Measurements from ENCODE around the gene ZXDC.

DNA sequence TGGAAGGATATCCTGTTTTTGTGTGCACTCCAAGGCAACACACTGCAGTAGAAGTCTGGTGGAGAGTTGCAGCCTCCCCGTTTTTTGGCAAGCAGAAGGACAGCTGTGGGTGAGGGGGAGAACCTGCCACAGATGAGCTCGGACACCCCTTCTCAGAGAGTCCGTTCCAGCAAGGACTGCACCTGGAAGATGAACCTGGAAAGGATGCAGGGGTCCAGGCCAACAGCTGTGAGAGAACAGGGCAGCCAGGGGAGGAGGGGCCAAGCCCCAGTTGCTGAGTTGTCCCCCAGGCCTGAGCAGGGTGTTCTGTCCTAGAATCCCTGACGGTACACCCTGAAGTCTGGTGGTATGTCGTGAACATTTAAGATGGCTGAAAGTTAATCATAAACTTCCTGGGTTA lies 30.2 kb downstream of the ZXDC start:
- TF ChIP-seq, protein P1, sequence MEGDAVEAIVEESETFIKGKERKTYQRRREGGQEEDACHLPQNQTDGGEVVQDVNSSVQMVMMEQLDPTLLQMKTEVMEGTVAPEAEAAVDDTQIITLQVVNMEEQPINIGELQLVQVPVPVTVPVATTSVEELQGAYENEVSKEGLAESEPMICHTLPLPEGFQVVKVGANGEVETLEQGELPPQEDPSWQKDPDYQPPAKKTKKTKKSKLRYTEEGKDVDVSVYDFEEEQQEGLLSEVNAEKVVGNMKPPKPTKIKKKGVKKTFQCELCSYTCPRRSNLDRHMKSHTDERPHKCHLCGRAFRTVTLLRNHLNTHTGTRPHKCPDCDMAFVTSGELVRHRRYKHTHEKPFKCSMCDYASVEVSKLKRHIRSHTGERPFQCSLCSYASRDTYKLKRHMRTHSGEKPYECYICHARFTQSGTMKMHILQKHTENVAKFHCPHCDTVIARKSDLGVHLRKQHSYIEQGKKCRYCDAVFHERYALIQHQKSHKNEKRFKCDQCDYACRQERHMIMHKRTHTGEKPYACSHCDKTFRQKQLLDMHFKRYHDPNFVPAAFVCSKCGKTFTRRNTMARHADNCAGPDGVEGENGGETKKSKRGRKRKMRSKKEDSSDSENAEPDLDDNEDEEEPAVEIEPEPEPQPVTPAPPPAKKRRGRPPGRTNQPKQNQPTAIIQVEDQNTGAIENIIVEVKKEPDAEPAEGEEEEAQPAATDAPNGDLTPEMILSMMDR (conservative IDR thresholded peaks at IDR 0.05; ENCODE audit: low read depth, low read length) = no peak
- no peak for TF ChIP-seq EZH2 (IDR thresholded peaks at IDR 0.05; ENCODE audit: borderline replicate concordance, low read depth, low read length, poor library complexity, severe bottlenecking)
